ENCODE results near the gene SPATA20. TPM values are rescaled to one million over a fixed set of nuclear protein-coding genes. Genes with fewer than 3 reads are reported as not detected.

The SPATA20 gene
- total and polyA plus RNA-seq, 2 of the 8 experiments (the other 6 are each of a cell fraction or from before 2014, with no cell fraction given), result 16.2 to 17.5 TPM

DNA sequence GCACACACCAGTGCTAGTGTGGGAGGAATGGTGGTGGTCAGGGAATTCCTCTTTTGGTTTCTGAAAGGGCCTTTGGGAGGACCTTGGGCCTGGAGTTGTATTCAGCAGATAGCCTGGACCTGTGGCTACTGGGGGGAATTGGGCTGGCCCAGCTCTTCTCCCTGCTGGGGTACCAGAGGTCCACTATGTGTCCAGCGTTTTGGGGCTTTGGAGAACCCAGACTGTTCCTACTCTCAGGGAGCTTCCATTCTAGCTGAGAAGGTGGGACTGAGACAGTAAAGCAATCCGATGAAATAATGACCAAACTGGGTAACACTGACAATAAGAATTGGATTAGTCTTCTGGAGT, 12.0 kb upstream of the SPATA20 start:
- Histone ChIP-seq H2BK120ac (replicated peaks; ENCODE audit: low read depth, low read length) (no peak overlapping the region), H3K27ac (ENCODE audit: low read depth, low read length) (no peak overlapping the region), H3K56ac (replicated peaks; ENCODE audit: insufficient read length, low read depth, low read length) (no peak overlapping the region), H2BK20ac (ENCODE audit: low read length) (0 out of 2 replicates have a peak overlapping the region, but pooled peaks have one; percentile 32), H4K91ac (replicated peaks; ENCODE audit: insufficient read length, low read length) (no peak overlapping the region), H2AK5ac (ENCODE audit: low read depth, low read length) (peak overlapping the region; percentile 59; the same call in 1 of the 2 replicates), H2AFZ (ENCODE audit: low read length) (no peak overlapping the region), H3K23ac (ENCODE audit: insufficient read length) (no peak overlapping the region), H3K79me1 (ENCODE audit: low read depth, low read length) (no peaks in the 10 kb centered on the region; the same call in 1 of the 2 replicates), H3K4ac (replicated peaks; ENCODE audit: insufficient read length, low read depth, low read length) (no peak overlapping the region), H3K36me3 (ENCODE audit: control insufficient read depth in 2 of 4, insufficient read depth in 4 of 4, low read length in 3 of 4) (peaks cover 0 to 3% (median 0%) of the 10 kb centered on the region in 4 experiments; a peak in 1 of 8 replicates), H3K14ac (ENCODE audit: insufficient read length) (no peak overlapping the region), H3K9ac (replicated peaks in 1 of 4; ENCODE audit: extremely low read depth in 1 of 4, low read depth in 3 of 4, low read length in 3 of 4) (no peak overlapping the region), H3K4me2 (ENCODE audit: insufficient read depth in 1 of 2, low read depth in 2 of 2, low read length in 2 of 2) (peak overlapping the region in 1 of 2 experiments; percentile 96; a peak in 1 of 4 replicates), H3K18ac (ENCODE audit: extremely low read depth, low read length) (0 out of 2 replicates have a peak overlapping the region, but pooled peaks have one; percentile 71), H4K5ac (ENCODE audit: insufficient read length, low read depth, low read length) (no peak overlapping the region), H2BK15ac (ENCODE audit: low read length) (peak overlapping the region; percentile 99), H3K4me3 (ENCODE audit: extremely low read depth in 1 of 4, insufficient read depth in 2 of 4, low read depth in 3 of 4, low read length in 4 of 4) (no peak overlapping the region), H3K23me2 (ENCODE audit: low read depth, low read length) (peaks cover 17% of the 10 kb centered on the region), H3K9me3 (ENCODE audit: insufficient read depth in 2 of 2, low read depth in 1 of 2, low read length in 1 of 2) (no peaks in the 10 kb centered on the region), H3K4me1 (replicated peaks in 1 of 4; ENCODE audit: control insufficient read depth in 3 of 4, insufficient read depth in 4 of 4, low read length in 3 of 4) (peaks cover 5 to 29% (median 19%) of the 10 kb centered on the region in 4 experiments), H4K8ac (ENCODE audit: extremely low read depth, insufficient read depth, low read length) (no peak overlapping the region), H2BK5ac (ENCODE audit: low read depth, low read length) (0 out of 2 replicates have a peak overlapping the region, but pooled peaks have one; percentile 7), H4K20me1 (replicated peaks in 1 of 2; ENCODE audit: control insufficient read depth in 1 of 2, insufficient read depth in 2 of 2, low read length in 2 of 2) (peaks cover 0 to 1% of the 10 kb centered on the region in 2 experiments), H3K27me3 (replicated peaks in 1 of 4; ENCODE audit: control insufficient read depth in 3 of 4, extremely low read depth in 1 of 4, insufficient read depth in 3 of 4, low read length in 3 of 4) (peaks cover 0 to 21% (median 10%) of the 10 kb centered on the region in 4 experiments; a peak in 4 of 7 replicates), H2BK12ac (ENCODE audit: low read depth, low read length) (peak overlapping the region; percentile 75; the same call in 1 of the 2 replicates), H3K79me2 (ENCODE audit: control insufficient read depth in 1 of 2, insufficient read depth in 2 of 2, low read length in 2 of 2) (0 out of 4 replicates have a peak, but pooled peaks cover 0 to 2% of the 10 kb centered on the region in 2 experiments)
- ChIA-PET CTCF (ENCODE audit: partially characterized antibody) (interaction anchor here (0.7 to 1.7 kb wide), 6 partner anchors 16 to 138 kb away, joined by 3 to 7 read pairs (median 5); partner anchors contain the start of gene LRRC59), POLR2A (ENCODE audit: partially characterized antibody) (no interaction called here)
- WGBS, 2 experiments (ENCODE audit: extremely low coverage in 1 of 2, insufficient coverage in 1 of 2, insufficient read length in 1 of 2, insufficient replicate concordance in 2 of 2, low coverage in 1 of 2, low lambda C conversion rate in 2 of 2, missing lambda C conversion rate in 1 of 2), result 94% methylated on average over 2 of the region's 2 CpGs; no CpG with 5 or more reads in 1 of the 2 experiments
- FAIRE-seq, result no peak
- no peak for DNase-seq (ENCODE audit: low read depth in 1 of 2, low spot score in 2 of 2)
- TF ChIP-seq RNF2 (IDR thresholded peaks at IDR 0.05; ENCODE audit: borderline replicate concordance, low read depth, low read length, missing control alignments, poor library complexity, severe bottlenecking) (no peak), FOSL1 (IDR thresholded peaks at IDR 0.05; ENCODE audit: insufficient read depth, low read depth, low read length) (no peak), TEAD4 (IDR thresholded peaks at IDR 0.05; ENCODE audit: low read depth, low read length) (no peak), SAP30 (IDR thresholded peaks at IDR 0.05; ENCODE audit: insufficient read depth, insufficient replicate concordance, low read length) (no peak), CREB1 (IDR thresholded peaks at IDR 0.05) (no peak), CBX8 (IDR thresholded peaks at IDR 0.05; ENCODE audit: borderline replicate concordance, low read depth, low read length) (no peak), RFX5 (IDR thresholded peaks at IDR 0.05; ENCODE audit: borderline replicate concordance, low read depth, low read length) (no peak), NRF1 (IDR thresholded peaks at IDR 0.05; ENCODE audit: low read depth, low read length) (no peak), ZNF274 (IDR thresholded peaks at IDR 0.05; ENCODE audit: borderline replicate concordance, extremely low read depth, low read length) (no peak), HDAC2 (IDR thresholded peaks at IDR 0.05; ENCODE audit: borderline replicate concordance in 1 of 2, low read depth in 2 of 2, low read length in 2 of 2) (no peak)
- TF ChIP-seq, protein P1, sequence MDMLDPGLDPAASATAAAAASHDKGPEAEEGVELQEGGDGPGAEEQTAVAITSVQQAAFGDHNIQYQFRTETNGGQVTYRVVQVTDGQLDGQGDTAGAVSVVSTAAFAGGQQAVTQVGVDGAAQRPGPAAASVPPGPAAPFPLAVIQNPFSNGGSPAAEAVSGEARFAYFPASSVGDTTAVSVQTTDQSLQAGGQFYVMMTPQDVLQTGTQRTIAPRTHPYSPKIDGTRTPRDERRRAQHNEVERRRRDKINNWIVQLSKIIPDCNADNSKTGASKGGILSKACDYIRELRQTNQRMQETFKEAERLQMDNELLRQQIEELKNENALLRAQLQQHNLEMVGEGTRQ (IDR thresholded peaks at IDR 0.05; ENCODE audit: low read length), result no peak
